K562 treated with DMSO at 1 percent for 4 hours (cell line): ENCODE data around the gene FAM186B. TPM values are rescaled to one million over a fixed set of nuclear protein-coding genes. Genes with fewer than 3 reads are reported as not detected.

Experiments used
- total RNA-seq: library from RNA; unstranded; fragments of 300-600 nt; gene quantifications from 2 replicates; pipeline ENCODE4 v1.2.3, GENCODE V29; 2022; ENCODE audit not compliant: insufficient read depth

FAM186B gene, protein sequence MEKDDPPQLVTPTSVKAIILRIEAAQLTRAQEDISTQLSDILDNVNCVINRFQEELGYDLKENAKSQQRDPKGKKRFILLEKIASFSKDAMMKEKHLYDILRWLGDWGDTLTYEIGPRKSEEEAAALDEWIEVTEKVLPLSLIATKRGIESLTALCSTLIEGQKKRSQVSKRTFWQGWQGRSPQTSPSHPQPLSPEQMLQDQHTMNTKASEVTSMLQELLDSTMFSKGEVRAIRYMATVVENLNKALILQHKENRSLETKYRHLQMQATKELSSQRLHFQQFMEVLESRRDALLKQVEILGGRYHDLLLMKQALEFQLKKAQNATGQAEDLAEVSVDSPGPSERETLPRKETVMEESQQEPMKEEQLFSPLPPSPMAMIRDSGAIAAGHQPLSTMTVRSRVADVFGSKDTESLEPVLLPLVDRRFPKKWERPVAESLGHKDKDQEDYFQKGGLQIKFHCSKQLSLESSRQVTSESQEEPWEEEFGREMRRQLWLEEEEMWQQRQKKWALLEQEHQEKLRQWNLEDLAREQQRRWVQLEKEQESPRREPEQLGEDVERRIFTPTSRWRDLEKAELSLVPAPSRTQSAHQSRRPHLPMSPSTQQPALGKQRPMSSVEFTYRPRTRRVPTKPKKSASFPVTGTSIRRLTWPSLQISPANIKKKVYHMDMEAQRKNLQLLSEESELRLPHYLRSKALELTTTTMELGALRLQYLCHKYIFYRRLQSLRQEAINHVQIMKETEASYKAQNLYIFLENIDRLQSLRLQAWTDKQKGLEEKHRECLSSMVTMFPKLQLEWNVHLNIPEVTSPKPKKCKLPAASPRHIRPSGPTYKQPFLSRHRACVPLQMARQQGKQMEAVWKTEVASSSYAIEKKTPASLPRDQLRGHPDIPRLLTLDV
- total RNA-seq = 0.56 and 0.69 TPM in 2 replicates

GRCh38 chr12:49605539-49605938, at the start of gene FAM186B:
FAM186B (minus strand) TSS chr12:49605639; CDS start chr12:49605477, 162 bp downstream.

DNA sequence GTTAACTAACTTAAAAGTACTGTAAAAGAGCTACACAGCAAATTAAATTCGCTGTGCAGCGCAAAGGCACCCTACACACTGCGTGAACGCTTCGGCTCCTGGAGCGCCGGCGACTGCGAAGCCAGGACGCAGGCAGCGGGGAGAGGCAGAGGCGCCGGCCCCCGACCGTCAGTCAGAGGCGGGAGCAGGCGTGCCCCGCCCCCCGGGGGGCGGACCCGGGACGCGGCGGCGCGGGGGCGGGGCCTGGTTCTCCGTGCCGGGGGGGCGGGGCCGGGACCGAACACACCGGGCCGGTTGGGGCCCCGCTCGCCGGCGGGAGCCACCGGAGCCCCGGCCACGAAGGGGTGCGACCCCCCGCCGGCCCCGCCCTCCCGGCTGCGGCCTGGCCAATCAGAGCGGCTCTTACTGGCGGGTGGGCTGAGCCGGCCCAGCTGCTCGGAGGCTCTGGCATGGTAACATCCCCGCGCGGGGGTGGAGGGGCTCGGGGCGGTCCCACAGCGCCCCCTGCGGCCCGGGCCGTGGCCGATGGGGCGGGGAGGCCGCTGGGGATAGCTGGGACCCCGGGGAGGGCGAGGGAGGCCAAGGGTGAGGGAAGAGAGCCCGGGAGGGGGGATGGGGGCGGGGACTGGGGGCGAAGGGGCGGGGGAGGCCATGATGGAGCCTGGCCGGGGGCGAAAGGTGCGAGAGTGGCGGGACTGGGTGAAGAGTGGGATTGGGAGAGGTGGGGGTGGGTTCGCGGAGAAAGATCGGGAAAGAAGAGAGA, 17.9 kb upstream of the FAM186B start, which contains the start of gene PRPF40B:
PRPF40B (plus strand) TSS at position 420 of the 763 bp plus-strand sequence; CDS start at position 450, 30 bp downstream.

GRCh38 chr12:49567611-49568441, 37.6 kb downstream of the FAM186B start, which contains the start of gene MCRS1:
MCRS1 (minus strand) TSS chr12:49568142; CDS start chr12:49566731, 1,411 bp downstream.

DNA sequence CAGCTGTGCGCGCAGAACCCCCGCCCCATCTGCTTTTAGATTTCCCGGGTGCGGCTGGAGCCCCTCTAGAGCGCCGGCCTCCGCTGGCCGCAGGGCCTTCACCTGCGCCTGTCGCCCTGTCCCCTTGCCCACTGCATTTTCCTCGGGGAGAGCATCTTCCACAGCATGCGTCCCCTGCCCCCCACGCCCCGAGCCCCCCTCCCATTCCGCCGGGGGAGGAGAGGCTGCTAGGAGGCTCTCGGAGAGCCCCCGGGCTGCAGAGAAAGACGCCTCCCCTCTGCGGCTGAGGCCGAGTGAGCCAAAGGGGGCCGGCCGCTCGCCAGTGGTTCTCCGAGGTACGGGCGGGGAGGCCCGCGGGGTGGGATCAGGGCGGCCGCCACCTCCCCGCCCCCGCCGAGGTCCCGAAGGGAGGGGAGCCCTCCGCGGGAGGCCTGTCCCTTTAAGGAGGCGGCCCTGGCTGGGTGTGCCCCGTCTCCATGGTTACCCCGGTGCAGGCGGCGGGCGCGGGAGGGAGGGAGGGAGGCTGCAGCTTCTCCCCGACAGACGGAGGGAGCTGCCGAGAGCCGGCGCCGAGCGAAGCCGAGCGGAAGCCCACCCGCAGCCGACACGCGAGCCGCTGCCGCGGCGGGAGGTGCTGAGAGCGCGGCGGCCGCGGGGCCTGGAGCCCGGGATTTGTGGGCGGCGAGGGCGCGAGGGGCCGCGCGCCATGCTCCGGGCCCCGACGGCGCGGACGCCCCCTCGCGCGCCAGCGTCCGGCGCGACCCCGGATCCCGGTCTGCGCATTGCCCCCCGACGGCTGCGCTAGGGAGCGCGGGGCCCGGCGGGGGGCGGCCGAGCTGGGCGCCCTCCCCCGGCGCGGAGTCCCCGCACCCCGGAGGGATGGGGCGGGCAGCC, 66.7 kb downstream of the FAM186B start, which contains the start of gene KCNH3:
KCNH3 (plus strand) TSS at position 521 of the 894 bp plus-strand sequence. CDS start 387 bp downstream, outside the sequence.

Other genes with a start within 250 kb of the FAM186B start
- gene SPATS2, start 238.2 kb downstream of the FAM186B start, total RNA-seq = 12.8 and 13.6 TPM in 2 replicates
- 0.19 TPM in 1 of 2 replicates, not detected in the other for gene KCNH3, start 66.6 kb downstream of the FAM186B start, total RNA-seq
- gene MCRS1, start 37.5 kb downstream of the FAM186B start, total RNA-seq = 61.9 and 72.3 TPM in 2 replicates
- 2.4 and 5.5 TPM in 2 replicates for gene PRPF40B, start 17.9 kb upstream of the FAM186B start, total RNA-seq
- gene FMNL3, start 101.8 kb upstream of the FAM186B start, total RNA-seq = 5.4 and 7.8 TPM in 2 replicates
- gene TMBIM6, start 135.9 kb upstream of the FAM186B start, total RNA-seq = 467 and 471 TPM in 2 replicates
- 11.4 and 14.3 TPM in 2 replicates for gene NCKAP5L, start 222.8 kb upstream of the FAM186B start, total RNA-seq
- 4.5 and 6.2 TPM in 2 replicates for gene BCDIN3D, start 237.5 kb upstream of the FAM186B start, total RNA-seq